PC-3 (cell line): ENCODE data around the gene KIF25. TPM values are rescaled to one million over a fixed set of nuclear protein-coding genes. Genes with fewer than 3 reads are reported as not detected.

Experiments
- ATAC-seq: fragments of 200-7000 bp; cut with Tn5 transposase; 2 replicates; pipeline ENCODE4 v1.9.1; 2020; ENCODE audit warnings: mild to moderate bottlenecking, moderate library complexity
- BruUV-seq: library from RNA; stranded (reverse); fragments of 400-500 nt; replicated peaks from 2 replicates; lab custom pipeline; 2021; lab: Mats Ljungman, UMichigan
- CTCF ChIA-PET: fragments of 300-600 bp; sonication (Branson Sonifier 250); formaldehyde crosslinking; loops from one replicate; lab custom pipeline; 2022; ENCODE audit warnings: antibody characterized with exemption; lab: Charles Lee
- POLR2A ChIA-PET: fragments of 300-600 bp; sonication (Branson Sonifier 250); formaldehyde crosslinking; loops from one replicate; lab custom pipeline; 2022; ENCODE audit warnings: antibody characterized with exemption; ENCODE audit not compliant: unreplicated experiment; lab: Charles Lee
- DNase-seq: peaks from one replicate; pipeline ENCODE4 v3.0.0-alpha.2; 2015
- H2AFZ ChIP-seq: fragments of 300-600 bp; sonication (generic); 2 replicates; pipeline ENCODE4 v1.6.0; 2016; ENCODE audit warnings: antibody characterized with exemption, low read length
- H3F3A ChIP-seq: fragments of 300-600 bp; sonication (generic); one replicate; pipeline ENCODE4 v1.6.0; 2017; ENCODE audit warnings: antibody characterized with exemption, low read length, control low read depth, mild to moderate bottlenecking; ENCODE audit not compliant: unreplicated experiment
- H3K27ac ChIP-seq: fragments of 300-600 bp; sonication (generic); 2 replicates; pipeline ENCODE4 v1.5.1; 2016; ENCODE audit warnings: mild to moderate bottlenecking, low read length
- H3K27me3 ChIP-seq: fragments of 300-600 bp; sonication (generic); 2 replicates; pipeline ENCODE4 v1.6.1; 2016; ENCODE audit warnings: low read length, mixed read lengths
- H3K36me3 ChIP-seq: fragments of 300-600 bp; sonication (generic); 2 replicates; pipeline ENCODE4 v1.6.1; 2016; ENCODE audit warnings: low read depth, mixed run types, low read length, mixed read lengths
- H3K4me1 ChIP-seq: fragments of 300-600 bp; sonication (generic); 2 replicates; pipeline ENCODE4 v1.5.1; 2016; ENCODE audit warnings: low read length; ENCODE audit not compliant: insufficient read depth
- H3K4me2 ChIP-seq: fragments of 300-600 bp; sonication (generic); 2 replicates; pipeline ENCODE4 v1.6.0; 2016; ENCODE audit warnings: low read length
- H3K4me3 ChIP-seq: fragments of 300-600 bp; sonication (generic); 2 replicates; pipeline ENCODE4 v1.5.1; 2016; ENCODE audit warnings: mild to moderate bottlenecking, low read length, mixed read lengths
- H3K79me2 ChIP-seq: fragments of 300-600 bp; sonication (generic); 2 replicates; pipeline ENCODE4 v1.6.1; 2017; ENCODE audit warnings: low read length, mixed read lengths
- H3K9ac ChIP-seq: fragments of 300-600 bp; sonication (generic); 2 replicates; pipeline ENCODE4 v1.6.0; 2016; ENCODE audit warnings: mild to moderate bottlenecking, low read length
- H3K9me2 ChIP-seq: fragments of 300-600 bp; sonication (generic); replicated peaks from 2 replicates; pipeline ENCODE4 v1.6.1; 2016; ENCODE audit warnings: mixed run types, low read length, mixed read lengths
- H3K9me3 ChIP-seq: fragments of 300-600 bp; sonication (generic); 2 replicates; pipeline ENCODE4 v1.6.1; 2016; ENCODE audit warnings: low read length, mixed read lengths
- H4K20me1 ChIP-seq: fragments of 300-600 bp; sonication (generic); 2 replicates; pipeline ENCODE4 v1.6.1; 2016; ENCODE audit warnings: low read length, mixed read lengths
- EZH2 ChIP-seq: fragments of 300-600 bp; sonication (generic); IDR thresholded peaks from one replicate; pipeline ENCODE4 v1.6.1; 2017; ENCODE audit warnings: antibody characterized with exemption, mild to moderate bottlenecking, low read length; ENCODE audit not compliant: unreplicated experiment
- EZH2phosphoT487 ChIP-seq: fragments of 300-600 bp; sonication (generic); IDR thresholded peaks from 2 replicates; pipeline ENCODE4 v1.6.1; 2018; ENCODE audit warnings: mild to moderate bottlenecking, antibody characterized with exemption, low read length, borderline replicate concordance
- intact Hi-C: fragments of 100-400 bp; cut with micrococcal nuclease; formaldehyde crosslinking; loops from 2 replicates; pipeline ENCODE4 v1.9.0; 2023
- total RNA-seq: library from RNA; depleted of rRNA; stranded (reverse); fragments of >200 nt; gene quantifications from 2 replicates; pipeline ENCODE4 v1.2.3, GENCODE V29; 2014
- TF ChIP-seq, protein P1 (sequence below): fragments of 300-600 bp; sonication (generic); conservative IDR thresholded peaks from 2 replicates; pipeline ENCODE4 v1.5.1; 2017; ENCODE audit warnings: antibody characterized with exemption, low read depth, mild to moderate bottlenecking, low read length

The KIF25 gene
- total RNA-seq, 1 experiment from 2014 or later, result not detected

- intact Hi-C loops, result no loop called here
- H3K9me2 ChIP-seq, result no peaks in the 10 kb centered on the region
- POLR2A ChIA-PET, result no interaction called here
- CTCF ChIA-PET, result no interaction called here
- H3K27ac ChIP-seq, result no peak overlapping the region
- no peaks in the 10 kb centered on the region for H3K79me2 ChIP-seq
- H3K4me3 ChIP-seq, result no peak overlapping the region
- H4K20me1 ChIP-seq, result no peaks in the 10 kb centered on the region
- no peaks in the 10 kb centered on the region for H3K27me3 ChIP-seq
- H3K36me3 ChIP-seq, result no peaks in the 10 kb centered on the region; the same call in 1 of the 2 replicates
- H3K9me3 ChIP-seq, result no peaks in the 10 kb centered on the region
- TF ChIP-seq EZH2phosphoT487 (no peak), EZH2 (no peak)
- TF ChIP-seq, protein P1, sequence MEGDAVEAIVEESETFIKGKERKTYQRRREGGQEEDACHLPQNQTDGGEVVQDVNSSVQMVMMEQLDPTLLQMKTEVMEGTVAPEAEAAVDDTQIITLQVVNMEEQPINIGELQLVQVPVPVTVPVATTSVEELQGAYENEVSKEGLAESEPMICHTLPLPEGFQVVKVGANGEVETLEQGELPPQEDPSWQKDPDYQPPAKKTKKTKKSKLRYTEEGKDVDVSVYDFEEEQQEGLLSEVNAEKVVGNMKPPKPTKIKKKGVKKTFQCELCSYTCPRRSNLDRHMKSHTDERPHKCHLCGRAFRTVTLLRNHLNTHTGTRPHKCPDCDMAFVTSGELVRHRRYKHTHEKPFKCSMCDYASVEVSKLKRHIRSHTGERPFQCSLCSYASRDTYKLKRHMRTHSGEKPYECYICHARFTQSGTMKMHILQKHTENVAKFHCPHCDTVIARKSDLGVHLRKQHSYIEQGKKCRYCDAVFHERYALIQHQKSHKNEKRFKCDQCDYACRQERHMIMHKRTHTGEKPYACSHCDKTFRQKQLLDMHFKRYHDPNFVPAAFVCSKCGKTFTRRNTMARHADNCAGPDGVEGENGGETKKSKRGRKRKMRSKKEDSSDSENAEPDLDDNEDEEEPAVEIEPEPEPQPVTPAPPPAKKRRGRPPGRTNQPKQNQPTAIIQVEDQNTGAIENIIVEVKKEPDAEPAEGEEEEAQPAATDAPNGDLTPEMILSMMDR, result no peak
- no peaks in the 10 kb centered on the region for H3K4me1 ChIP-seq
- ATAC-seq, result no peak
- no peak overlapping the region for H3K4me2 ChIP-seq
- no peaks in the 10 kb centered on the region for H3F3A ChIP-seq
- H3K9ac ChIP-seq, result no peak overlapping the region
- H2AFZ ChIP-seq, result no peak overlapping the region
- BruUV-seq, result no TSS peak
- DNase-seq, result no peak
Measured at GRCh38 chr6:167966540-167966905, 30.9 kb upstream of the KIF25 start.

- no peaks in the 10 kb centered on the region for H4K20me1 ChIP-seq
- H3K79me2 ChIP-seq, result no peaks in the 10 kb centered on the region
- H3K9me3 ChIP-seq, result no peaks in the 10 kb centered on the region
- H3K9ac ChIP-seq, result no peak overlapping the region
- no peaks in the 10 kb centered on the region for H3K9me2 ChIP-seq
- TF ChIP-seq, protein P1, result peak; percentile 63
- TF ChIP-seq EZH2, result no peak
- no peak overlapping the region for H3K4me3 ChIP-seq
- no peaks in the 10 kb centered on the region for H3K27me3 ChIP-seq
- ATAC-seq, result no peak; the same call in 1 of the 2 replicates
- H3K4me2 ChIP-seq, result no peak overlapping the region
- no peaks in the 10 kb centered on the region for H3F3A ChIP-seq
- H2AFZ ChIP-seq, result no peak overlapping the region
- intact Hi-C loops, result no loop called here
- BruUV-seq, result no TSS peak
- ChIA-PET CTCF (no interaction called here), POLR2A (no interaction called here)
- H3K4me1 ChIP-seq, result no peaks in the 10 kb centered on the region
- peak; percentile 31 for DNase-seq
- no peak overlapping the region for H3K27ac ChIP-seq
- H3K36me3 ChIP-seq, result no peaks in the 10 kb centered on the region; the same call in 1 of the 2 replicates
Measured at GRCh38 chr6:167968091-167968490, 29.4 kb upstream of the KIF25 start.

GRCh38 chr6:167970230-167970629, 27.2 kb upstream of the KIF25 start:
- Histone ChIP-seq H3K27ac (no peak overlapping the region), H3K36me3 (no peaks in the 10 kb centered on the region; the same call in 1 of the 2 replicates), H3K4me2 (no peak overlapping the region), H3K9ac (no peak overlapping the region), H4K20me1 (no peaks in the 10 kb centered on the region), H3K79me2 (no peaks in the 10 kb centered on the region), H3K9me3 (no peaks in the 10 kb centered on the region), H3K4me1 (peaks cover 8% of the 10 kb centered on the region; the same call in 1 of the 2 replicates), H3F3A (no peaks in the 10 kb centered on the region), H3K4me3 (no peak overlapping the region), H3K27me3 (no peaks in the 10 kb centered on the region), H2AFZ (no peak overlapping the region), H3K9me2 (no peaks in the 10 kb centered on the region)
- intact Hi-C loops, result no loop called here
- POLR2A ChIA-PET, result no interaction called here
- DNase-seq (no peak), ATAC-seq (no peak)
- CTCF ChIA-PET, result no interaction called here
- no TSS peak for BruUV-seq
- TF ChIP-seq EZH2 (no peak), EZH2phosphoT487 (no peak)
- TF ChIP-seq, protein P1, result no peak
